Peyer's patch (tissue), 4 donors: Measurements from ENCODE around the gene FTCDNL1.

Experiments
- CTCF ChIP-seq, 6 experiments: fragments of 450-650 bp in 4 of 6; fragments of 200-600 bp in 2 of 6; sonication (generic) in 1 of 6; IDR thresholded peaks; one replicate each; pipeline ENCODE4 v1.5.1; 2017 to 2019; ENCODE audit warnings: antibody characterized with exemption in 6 of 6, mild to moderate bottlenecking in 3 of 6, moderate library complexity in 1 of 6
- POLR2A ChIP-seq, 2 donors: fragments of 450-650 bp; IDR thresholded peaks; one replicate each; pipeline ENCODE4 v1.5.1; 2017; ENCODE audit warnings: antibody characterized with exemption in 2 of 2, mild to moderate bottlenecking in 2 of 2, moderate library complexity in 2 of 2

- TF ChIP-seq CTCF (IDR thresholded peaks at IDR 0.05) (no peak), POLR2A (IDR thresholded peaks at IDR 0.05) (no peak)
Observed at GRCh38 chr2:199851501-199851810, 464 bp upstream of the FTCDNL1 start.
